Stimulated activated CD4-positive, alpha-beta T cell treated with anti-CD3 and anti-CD28 coated beads, Interleukin-2, amount 100 ng/mL, for 48 hours (primary cell): Measurements from ENCODE around the gene MSLN.
"Not testable (repeated sequence)": the region's sequence is repeated elsewhere in the genome, so short reads cannot be mapped to it uniquely, and the experiment has no call there.

ENCODE experiments used
- DNase-seq, 2 donors: peaks; one replicate each; pipeline ENCODE4 v3.0.0-alpha.2; 2020

The MSLN gene

DNA sequence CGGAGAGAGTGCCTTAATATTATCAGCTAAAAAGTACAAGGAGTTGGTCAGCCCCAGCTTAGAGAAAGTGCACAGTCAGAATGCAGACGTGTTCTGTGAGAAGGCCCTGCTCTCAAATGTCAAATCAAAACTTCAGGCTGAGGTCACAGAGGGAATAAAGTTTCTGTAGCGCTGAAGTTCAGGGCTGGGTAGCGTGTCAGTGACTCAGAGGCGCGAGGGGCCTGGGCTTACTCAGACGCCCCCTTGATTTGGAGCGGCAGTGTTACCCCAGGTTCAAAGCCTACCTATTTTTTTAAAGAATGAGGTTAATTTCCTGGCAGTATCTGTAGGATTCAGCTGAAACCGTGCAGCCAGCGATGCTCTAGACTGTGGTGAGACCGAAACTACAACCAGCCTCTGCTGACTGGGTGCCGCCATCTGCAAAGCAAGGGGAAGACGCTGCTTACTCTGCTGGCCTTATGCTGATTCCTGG is 24.5 kb upstream of the MSLN start:
- peak; percentile 41 to 50 for DNase-seq

DNA sequence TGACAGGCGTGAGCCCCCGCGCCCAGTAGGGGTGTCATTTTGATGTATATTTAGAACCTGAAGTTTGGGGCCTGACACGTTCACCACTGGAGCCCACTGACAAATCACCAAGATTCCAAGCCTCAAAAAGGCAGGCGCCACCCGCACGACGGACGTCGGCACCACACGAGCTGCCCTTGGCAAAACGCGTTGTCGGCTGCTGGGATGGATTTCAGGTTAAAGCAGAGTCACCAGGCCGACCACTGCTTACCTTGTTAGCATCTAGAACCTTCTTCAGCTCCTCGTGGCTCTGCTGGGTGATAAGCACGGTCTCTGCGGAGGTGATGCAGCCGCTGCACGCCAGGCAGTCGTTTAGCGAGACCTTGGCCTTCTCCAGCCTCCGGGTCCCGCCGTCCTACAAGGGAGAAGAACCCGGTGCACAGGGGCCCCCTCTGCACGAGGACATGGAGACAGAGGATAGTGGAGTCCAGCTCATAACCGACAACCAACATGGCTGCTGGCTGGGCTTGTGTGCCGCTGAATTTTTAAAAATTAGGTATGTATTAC is 23.5 kb upstream of the MSLN start:
- DNase-seq = no peak

DNA sequence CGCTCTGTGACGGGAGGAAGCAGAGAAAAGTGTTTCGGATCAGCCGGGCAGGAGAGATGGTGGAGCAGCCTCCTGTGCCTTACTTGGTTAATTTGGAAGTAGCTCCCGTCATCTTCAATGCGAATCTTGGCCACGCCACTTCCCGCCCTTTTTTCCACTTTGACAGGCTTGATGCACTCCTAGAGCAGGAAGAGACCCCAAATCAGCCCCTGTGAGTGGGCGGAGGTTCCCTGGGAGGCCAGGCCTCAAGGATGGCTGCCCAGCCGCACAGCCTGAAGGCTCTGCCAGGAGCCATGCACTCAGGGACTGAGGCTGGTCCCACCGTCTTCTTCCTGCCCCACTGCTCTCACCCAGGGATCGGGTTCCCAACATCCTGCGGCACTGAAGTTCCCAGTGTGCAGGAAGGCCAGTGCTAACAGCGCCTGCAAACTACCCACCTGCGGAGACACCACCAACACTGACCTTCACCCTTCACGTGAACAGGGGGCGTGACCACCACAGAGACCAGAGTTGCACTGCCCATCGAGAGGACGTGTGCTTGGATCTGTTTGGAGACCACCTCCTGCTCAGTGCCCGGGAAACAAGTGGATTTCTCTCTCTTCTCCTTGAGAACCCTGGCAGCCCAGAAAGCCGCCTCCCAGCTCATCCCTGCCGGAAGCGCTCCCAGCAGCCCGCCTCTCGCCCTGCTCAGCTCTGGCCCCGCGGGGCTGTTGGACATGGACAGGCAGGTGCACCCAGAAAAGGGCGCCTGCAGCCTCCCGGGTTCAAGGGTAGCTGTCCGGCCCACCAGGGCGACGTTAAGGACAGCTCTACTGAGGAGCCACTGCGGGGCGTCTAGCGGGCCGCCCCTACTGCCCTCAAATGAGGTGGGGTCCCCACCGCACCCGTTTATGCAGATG is 20.7 kb upstream of the MSLN start:
- DNase-seq = no peak

DNA sequence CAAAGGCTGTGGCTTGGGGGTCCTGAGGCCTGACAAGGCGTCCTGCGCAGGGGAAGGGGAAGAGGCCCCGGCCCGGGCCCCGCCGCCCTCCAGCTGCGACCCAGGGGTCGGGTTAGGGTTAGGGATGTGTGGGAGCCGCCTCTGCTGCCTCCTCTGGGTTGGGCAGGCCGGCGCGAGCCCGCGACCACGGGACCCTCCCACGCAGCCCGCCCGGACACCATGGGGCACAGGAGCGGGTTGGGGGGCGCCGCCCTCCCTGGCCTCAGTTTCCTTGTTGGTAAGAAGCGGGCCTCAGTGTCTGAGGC is 20.1 kb upstream of the MSLN start:
- no peak for DNase-seq

DNA sequence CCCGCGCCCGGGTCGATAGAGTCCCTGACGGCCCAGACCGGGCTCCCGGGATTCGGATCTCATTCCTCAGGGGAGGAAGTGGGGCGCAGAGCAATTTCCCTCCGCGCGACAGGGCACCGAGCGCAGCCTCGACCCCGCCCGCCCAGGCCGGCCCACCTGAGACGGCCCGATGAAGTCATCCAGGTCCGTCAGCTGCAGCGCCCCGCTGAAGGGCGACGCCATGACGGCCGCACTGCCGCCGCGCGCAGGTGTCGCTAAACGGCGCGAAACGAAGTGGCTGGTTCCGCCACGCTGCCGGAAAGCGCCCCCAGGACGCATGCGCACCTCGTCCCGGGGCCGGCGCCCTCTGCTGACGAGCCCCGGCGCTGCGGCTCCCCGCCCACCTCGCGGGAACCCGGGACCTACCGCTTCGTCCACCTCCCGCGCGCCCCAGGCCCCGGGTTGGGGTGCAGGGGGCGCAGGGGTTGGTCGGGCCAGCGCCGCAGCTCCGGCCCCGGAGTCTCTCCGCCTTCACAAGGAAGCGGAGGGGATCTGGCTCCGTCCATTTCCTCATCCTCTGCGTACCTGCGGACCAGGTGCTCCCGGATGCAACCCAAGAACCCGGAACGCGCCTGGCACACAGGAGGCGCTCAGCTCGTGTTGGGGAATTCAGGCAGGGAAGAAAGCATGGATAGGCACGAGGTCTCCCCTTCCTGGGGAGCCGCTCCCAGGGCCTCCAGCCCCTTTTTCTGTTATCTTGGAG is 19.6 kb upstream of the MSLN start, which contains the start of gene CIAO3:
TSS of gene CIAO3 (minus strand) at position 234 of the 742 bp plus-strand sequence. CDS start at position 222, 12 bp downstream.
- DNase-seq = peak; percentile 93 to 97

DNA sequence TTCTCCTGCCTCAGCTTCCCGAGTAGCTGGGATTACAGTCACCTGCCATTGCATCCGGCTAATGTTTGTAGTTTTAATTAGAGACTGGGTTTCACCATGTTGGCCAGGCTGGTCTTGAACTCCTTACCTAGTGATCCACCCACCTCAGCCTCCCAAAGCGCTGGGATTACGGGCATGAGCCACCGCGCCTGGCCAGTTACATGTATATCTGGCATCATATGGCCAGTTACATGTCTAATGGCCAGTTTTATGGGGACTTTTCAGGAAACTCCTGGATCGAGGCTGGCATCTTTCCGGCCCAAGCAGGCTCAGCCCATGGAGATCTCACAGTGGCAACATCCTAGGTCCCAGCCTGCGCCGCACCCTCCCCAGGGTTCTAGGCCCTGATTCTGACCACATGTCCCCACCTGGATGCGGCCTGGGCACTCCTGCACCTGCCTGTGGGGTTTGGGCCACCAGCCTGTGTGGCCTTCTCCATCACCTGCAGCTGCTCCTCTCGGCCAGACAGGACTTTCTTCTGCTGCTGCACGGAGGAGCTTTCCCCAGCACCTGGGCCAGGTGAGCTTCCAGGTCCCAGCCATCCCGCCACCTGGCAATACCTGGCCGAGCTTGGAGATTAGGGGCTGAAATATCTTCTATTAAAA is 18.4 kb upstream of the MSLN start:
- no peak for DNase-seq

DNA sequence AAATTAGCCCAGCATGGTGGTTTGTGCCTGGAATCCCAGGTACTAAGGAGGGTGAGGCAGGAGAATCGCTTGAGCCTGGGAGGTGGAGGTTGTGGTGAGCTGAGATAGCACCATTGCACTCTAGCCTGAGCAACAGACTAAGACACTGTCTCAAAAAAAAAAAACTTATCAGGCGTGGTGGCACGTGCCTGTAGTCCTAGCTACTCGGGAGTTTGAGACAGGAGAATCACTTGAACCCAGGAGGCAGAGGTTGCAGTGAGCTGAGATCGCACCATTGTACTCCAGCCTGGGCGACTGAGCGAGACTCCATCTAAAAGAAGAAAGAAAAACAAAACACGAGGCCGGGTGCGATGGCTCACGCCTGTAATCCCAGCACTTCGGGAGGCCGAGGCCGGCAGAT is 17.6 kb upstream of the MSLN start:
- not testable (repeated sequence) for DNase-seq

DNA sequence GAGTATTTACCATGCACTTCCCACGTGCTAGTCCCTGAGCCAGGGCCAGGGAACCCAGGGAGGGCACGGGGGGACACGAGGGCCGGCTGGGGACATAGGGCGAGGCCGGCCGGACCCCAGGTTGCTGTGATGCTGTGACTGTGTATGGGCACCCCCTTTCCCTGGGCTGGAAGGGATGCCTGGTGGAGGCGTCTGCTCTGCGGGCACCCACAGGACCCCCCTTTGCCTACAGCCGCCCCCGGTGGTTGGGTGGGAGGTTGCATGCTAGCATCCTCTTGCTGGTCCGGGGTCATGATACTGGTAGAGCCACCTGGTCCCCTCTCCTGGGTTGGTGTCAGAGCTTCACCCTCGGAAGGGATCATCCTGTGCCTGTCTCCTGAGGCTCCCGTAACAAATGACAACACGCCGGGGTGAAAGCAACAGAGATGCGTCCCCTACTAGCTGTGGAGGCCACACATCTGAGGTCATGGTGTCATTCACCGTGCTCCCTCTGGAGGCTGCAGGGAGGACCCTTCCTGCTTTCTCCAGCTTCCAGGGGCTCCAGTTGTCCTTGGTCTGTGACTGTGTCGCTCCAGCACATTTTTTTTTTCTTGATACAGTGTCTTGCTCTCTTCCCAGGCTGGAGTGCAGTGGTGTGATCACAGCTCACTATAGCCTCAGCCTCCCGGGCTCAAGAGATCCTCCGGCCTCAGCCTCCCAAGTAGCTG is 16.6 kb upstream of the MSLN start:
- no peak for DNase-seq

DNA sequence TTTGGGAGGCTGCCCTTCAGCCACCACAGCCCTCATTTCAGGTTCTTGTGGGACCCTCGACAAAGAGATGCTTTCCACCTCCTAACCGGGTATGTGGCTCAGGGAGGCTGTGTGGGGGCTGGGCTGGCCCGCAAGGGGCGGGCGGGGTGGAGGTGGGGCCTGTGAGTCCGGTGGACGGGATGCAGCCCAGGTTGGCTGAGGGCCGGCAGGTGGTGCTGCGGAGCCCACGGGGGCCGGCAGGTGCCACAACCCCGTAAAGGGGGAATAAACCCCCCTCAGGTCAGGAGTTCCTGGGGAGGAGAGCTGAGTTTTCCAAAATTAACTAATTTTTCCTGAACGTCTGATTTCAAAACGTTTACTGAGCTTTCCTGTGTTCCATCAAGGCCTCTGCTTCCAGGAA is 14.8 kb upstream of the MSLN start:
- no peak for DNase-seq

DNA sequence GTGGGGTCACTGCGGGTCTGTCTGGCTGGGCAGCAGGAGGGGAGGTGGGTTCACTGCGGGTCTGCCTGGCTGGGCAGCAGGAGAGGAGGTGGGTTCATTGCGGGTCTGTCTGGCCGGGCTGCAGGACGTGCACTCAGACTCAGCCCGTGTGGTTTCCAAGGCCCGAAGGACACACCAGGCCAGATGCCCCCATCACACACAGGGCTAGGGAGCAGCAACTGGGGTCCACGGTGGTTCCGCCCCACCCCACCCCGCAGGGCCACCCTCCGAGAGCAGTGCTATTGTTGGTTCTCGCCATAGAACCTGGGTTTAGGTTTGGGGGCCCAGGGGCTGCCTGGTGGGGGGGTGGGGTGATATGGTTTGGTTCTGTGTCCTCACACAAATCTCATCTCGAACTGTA is 13.9 kb upstream of the MSLN start:
- DNase-seq = no peak

DNA sequence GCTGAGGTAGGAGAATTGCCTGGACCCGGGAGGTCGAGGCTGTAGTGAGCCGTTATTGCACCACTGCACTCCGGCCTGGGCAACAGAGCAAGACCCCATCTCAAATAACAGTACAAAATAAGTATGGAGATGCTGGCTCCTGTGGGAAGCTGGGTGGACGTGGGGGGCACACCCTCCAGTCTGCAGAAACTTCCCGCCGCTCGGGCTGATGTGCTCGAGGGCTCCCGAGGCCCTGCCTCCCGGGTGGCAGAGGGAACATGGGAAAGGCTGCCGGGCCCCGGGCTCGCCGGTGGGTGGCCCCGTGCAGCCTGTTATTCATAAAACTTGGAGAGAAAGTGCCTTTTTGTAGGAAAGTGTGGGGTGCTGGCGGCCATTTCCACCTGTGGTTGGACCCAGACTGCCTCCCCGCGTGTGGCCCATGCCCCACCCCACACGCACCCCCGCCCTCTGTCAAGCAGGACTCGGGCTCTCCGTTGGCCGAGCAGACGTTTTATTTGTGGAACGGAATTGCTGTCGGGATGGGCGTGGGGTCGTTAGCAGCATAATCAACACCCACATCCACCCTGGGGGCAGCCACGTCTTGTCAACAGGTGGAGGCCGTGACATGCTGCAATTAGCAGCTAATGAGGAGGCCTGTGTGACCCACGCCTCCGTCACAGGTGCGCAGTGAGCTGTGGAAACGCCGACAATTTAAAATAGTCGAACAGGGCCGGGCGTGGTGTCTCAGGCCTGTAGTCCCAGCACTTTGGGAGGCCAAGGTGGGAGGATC is 12.4 kb upstream of the MSLN start:
- DNase-seq = no peak

DNA sequence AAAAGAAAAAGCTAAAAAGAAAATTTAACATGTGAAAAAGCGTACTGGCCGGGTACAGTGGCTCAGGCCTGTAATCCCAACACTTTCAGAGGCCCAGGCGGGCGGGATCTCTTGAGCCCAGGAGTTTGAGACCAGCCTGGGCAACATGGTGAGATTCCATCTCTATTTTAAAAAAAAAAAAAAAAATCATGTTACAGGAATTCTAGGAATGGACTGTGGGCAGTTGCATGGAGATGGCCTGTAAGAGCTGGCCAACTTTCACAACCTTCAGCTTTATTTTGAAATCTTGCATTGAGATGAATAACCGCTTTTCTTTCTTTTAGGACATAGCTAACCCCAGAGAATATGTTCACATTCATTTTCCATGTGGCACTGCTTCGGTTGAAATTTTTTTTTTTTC is 11.5 kb upstream of the MSLN start:
- no peak for DNase-seq

DNA sequence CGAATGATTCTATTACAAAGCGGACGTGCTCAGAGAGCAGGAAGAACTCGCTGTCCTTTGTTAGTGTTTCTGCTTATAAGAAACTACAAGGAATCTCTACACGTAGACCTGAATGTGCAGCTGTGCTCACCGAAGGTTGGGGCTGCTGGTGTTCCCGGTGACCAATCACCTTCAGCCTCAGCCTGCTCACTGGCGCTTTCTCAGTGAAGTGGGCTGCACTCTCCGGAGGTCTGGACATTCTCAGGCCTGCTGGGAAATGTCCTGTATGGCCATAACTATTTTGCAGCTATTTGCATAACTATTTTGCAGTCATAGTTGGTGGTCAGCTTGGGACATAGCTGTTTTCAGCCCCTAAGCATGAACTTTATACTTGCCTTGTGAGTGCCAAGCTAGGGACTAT is 10.0 kb upstream of the MSLN start:
- no peak for DNase-seq

DNA sequence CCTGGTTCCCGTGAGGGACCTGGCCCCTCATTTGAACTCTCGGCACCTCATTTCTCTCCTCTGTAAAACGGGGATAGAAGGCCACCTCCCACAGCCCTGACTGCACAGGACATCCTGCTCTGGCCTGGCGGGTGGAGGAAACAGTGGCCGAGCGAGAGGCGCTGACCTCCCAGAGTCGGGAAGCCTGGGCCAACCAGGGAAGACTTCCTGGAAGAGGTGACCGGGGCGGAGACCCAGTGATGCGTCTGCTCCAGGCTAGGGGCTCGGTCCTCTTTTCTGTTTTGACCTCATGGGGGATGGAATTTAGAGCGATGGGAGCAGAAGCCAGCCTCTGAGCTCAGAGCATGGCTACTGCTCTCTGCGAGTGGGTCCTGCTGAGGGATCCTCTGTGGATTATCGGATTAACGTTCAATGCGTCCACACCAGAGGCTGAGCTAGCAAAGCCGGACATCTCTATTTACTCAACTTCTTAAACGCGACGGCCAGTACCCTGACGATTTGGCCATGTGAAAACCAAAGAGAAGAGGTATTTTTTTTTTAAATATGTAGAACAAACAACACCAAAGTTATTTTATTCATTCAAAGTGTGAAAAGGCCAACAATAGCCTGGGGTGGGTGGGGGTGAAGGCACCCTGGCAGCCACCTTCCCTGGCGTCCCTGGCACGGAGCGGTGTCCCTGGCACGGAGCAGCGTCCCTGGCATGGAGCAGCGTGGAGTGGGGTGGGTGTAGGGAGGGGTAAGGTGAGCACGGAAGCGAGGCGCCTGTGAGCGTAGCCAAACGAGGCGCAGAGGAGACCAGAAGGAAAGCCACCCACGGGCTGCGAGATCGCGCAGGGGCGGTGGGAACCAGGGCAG is 9.2 kb upstream of the MSLN start:
- no peak for DNase-seq

DNA sequence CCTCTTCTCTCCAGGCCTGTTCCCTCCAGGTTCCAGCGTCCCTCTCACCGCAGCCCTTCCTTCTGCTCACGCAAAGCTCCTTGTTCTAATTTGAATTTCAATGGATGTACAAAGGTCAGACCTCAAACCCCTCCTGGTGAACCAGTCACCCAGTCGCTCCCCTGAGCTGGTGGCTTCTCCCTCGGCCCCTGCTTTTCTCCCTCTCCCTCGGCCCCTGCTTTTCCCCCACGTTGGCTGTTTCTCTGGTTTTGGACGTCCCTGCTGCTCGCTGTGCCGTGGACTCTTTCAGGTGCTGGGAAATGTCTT is 8.6 kb upstream of the MSLN start:
- no peak for DNase-seq

DNA sequence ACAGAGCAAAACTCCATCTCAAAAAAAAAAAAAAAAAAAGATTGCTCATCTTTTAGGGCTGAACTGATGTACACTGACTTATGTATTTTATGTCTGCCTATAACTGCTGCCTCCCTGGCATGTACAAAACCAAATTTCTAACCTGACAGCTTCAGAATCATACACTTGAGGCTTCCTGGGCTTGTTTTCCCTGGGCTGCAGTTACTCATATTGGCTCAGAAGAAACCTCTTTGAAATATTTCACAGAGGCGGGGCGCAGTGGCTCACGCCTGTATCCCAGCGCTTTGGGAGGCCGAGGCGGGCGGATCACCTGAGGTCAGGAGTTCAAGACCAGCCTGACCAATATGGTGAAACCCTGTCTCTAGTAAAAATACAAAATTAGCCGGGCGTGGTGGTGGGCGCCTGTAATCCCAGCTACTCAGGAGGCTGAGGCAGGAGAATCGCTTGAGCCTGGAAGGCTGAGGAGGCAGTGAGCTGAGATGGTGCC is 6.4 kb upstream of the MSLN start:
- not testable (repeated sequence) for DNase-seq

DNA sequence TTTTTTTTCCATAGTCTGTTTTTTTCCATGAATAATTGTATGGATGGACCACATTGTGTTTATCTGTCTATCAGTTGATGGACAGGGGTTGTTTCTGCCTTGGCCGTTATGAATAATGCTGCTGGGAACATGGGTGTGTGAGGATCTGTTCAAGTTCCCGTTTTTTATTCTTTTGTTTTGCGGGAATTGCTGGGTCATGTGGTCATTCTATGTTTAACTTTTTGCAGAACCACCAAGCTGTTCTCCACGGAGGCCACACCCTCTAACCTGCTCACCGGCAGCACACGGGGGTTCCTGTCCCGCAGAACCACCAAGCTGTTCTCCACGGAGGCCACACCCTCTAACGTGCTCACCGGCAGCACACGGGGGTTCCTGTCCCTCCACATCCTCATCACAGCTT is 5.9 kb upstream of the MSLN start:
- no peak for DNase-seq

DNA sequence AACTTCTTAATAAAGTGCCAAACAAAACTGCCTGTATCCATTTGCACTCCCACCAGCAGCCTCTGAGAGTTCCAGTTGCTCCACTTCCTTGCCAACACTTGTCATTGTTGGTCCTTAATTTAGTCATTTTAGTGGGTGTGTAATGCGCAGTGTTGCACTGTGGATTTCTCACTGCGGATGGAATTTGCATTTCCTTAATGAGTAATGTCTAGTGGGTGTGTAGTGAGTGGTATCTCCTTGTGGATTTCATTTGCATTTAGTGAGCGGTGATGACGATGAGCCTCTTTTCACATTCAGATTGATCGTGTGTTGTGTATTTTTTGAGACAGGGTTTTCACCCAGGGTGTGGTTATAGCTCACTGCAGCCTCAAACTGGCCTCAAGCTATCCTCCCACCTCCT is 4.1 kb upstream of the MSLN start:
- DNase-seq = no peak

DNA sequence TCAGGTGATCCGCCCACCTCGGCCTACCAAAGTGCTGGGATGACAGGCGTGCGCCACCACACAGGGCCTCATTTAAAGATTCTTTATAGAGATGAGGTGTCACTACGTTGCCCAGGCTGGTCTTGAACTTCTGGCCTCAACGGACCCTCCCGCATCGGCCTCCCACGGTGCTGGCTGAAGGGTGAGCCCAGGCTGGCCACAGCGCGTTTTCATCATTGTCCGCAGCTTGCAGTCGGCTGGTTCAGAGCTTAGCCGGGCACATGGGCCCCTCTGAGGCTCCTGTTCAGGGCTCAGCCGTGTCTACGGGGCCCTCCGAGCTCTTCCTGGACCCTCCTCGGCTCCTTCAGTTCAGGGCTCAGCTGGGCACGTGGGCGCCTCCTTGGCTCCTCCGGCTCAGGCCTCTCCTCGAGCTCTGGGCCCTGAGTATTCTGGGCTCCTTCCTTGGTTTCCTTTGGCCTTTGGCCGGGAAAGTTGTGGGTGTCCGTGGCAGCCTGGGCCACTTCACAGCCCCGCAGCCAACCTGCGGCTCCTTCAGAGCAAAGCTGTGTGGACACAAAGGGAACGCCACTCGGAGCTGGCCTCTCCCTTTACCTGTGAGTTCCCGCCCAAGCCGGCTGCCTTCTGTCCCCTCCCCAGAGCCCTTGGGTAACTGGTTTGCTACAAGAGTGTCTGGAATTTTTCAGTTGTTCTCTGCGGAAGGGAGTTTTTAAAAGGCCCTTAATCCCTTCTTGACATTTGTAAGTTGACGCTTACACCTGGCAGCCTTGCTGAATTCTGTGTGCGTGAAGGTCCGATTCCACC is 1.2 kb upstream of the MSLN start:
- DNase-seq = no peak

DNA sequence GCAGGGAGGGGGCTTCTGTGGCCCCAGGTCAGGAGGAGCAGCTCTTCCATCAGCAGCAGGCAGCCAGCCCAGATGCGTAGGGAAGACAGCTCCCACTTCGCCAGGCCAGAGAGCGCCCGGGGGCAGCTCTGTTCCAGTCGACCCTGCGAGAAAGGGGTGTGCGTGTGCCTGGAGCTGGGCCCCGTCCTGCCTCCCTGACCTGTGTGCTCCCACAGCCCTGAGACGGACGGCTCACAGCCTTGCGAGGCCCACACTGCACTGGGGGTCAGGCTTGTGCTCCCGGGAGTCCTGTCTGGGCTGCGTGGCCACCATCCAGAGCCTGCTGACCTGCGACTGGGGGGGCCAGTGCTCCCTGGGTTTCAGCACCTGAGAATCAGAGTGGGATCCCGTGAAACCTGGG is 469 bp upstream of the MSLN start:
- DNase-seq = no peak
